HepG2 (cell line): ENCODE results near the gene HLA-DQA1. TPM values are rescaled to one million over a fixed set of nuclear protein-coding genes. Genes with fewer than 3 reads are reported as not detected.
"Not testable (repeated sequence)": the region's sequence is repeated elsewhere in the genome, so short reads cannot be mapped to it uniquely, and the experiment has no call there.

Experiments
- ATAC-seq: fragments of 200-7000 bp; cut with Tn5 transposase; 3 replicates; pipeline ENCODE4 v1.9.1; 2020; ENCODE audit warnings: mild to moderate bottlenecking, moderate library complexity
- BruUV-seq: library from RNA; stranded (reverse); fragments of 400-500 nt; replicated peaks from 2 replicates; lab custom pipeline; 2021; lab: Mats Ljungman, UMichigan
- CTCF ChIA-PET: fragments of 300-600 bp; formaldehyde crosslinking; extraction: SDS; loops from one replicate; lab custom pipeline; 2021; ENCODE audit warnings: low total read pairs, inconsistent platforms, low intra/inter-chr PET ratio; lab: Yijun Ruan, JAX
- POLR2A ChIA-PET: fragments of 350-600 bp; sonication (Branson Sonifier 250); formaldehyde crosslinking; loops from one replicate; lab custom pipeline; 2020; ENCODE audit warnings: antibody characterized with exemption, inconsistent platforms; lab: Yijun Ruan, JAX
- DNase-seq: peaks from one replicate; pipeline ENCODE4 v3.0.0-alpha.2; 2015; ENCODE audit warnings: low spot score
- FAIRE-seq: peaks from 3 replicates; lab custom pipeline; 2011; peaks lifted over from hg19 to GRCh38; lab: Jason Lieb, UNC
- H2AFZ ChIP-seq: one replicate; pipeline ENCODE4 v1.6.1; 2011; ENCODE audit warnings: low read length, inconsistent platforms
- H3K27ac ChIP-seq: fragments of 300-600 bp; 3 replicates; pipeline ENCODE4 v1.8.0; 2011; ENCODE audit warnings: mixed run types, mild to moderate bottlenecking, mixed read lengths, low read length, inconsistent platforms; ENCODE audit not compliant: insufficient read depth; ENCODE audit errors: extremely low read length
- H3K27me3 ChIP-seq, 2 experiments: fragments of 200-600 bp in 1 of 2; 2 replicates in 1 of 2; 3 replicates in 1 of 2; pipeline versions ENCODE4 v1.6.0 to v1.8.0; 2011; ENCODE audit warnings: low read length in 2 of 2, mild to moderate bottlenecking in 2 of 2, moderate library complexity in 2 of 2, inconsistent platforms in 1 of 2; ENCODE audit not compliant: insufficient read depth in 2 of 2, control insufficient read depth in 1 of 2
- H3K36me3 ChIP-seq, 2 experiments: fragments of 200-600 bp in 1 of 2; replicated peaks in 1 of 2; 2 replicates in 1 of 2; 3 replicates in 1 of 2; pipeline versions ENCODE4 v1.5.1 to v1.8.0; 2011; ENCODE audit warnings: low read length in 2 of 2, inconsistent platforms in 1 of 2; ENCODE audit not compliant: insufficient read depth in 2 of 2, control insufficient read depth in 1 of 2
- H3K4me1 ChIP-seq: 2 replicates; pipeline ENCODE4 v1.5.1; 2012; ENCODE audit warnings: low read length, inconsistent platforms; ENCODE audit not compliant: insufficient read depth
- H3K4me2 ChIP-seq: 2 replicates; pipeline ENCODE4 v1.6.0; 2011; ENCODE audit warnings: low read depth, low read length, inconsistent platforms
- H3K4me3 ChIP-seq, 3 experiments: fragments of 200-600 bp in 1 of 3; sonication (generic), shearing (Covaris generic) in 1 of 3; replicated peaks in 1 of 3; 2 replicates each; pipeline ENCODE4 v1.5.1; 2011 to 2016; ENCODE audit warnings: low read length in 3 of 3, inconsistent platforms in 2 of 3, low read depth in 2 of 3, mild to moderate bottlenecking in 2 of 3, control low read depth in 1 of 3, mixed read lengths in 1 of 3; ENCODE audit not compliant: insufficient read depth in 1 of 3
- H3K79me2 ChIP-seq: one replicate; pipeline ENCODE4 v1.6.1; 2011; ENCODE audit warnings: low read length, inconsistent platforms; ENCODE audit not compliant: insufficient read depth
- H3K9ac ChIP-seq: 2 replicates; pipeline ENCODE4 v1.6.0; 2011; ENCODE audit warnings: mild to moderate bottlenecking, low read depth, low read length, inconsistent platforms; ENCODE audit not compliant: insufficient read depth
- H3K9me3 ChIP-seq: 2 replicates; pipeline ENCODE4 v1.5.1; 2012; ENCODE audit warnings: mild to moderate bottlenecking, low read length
- H4K20me1 ChIP-seq: 2 replicates; pipeline ENCODE4 v1.6.0; 2011; ENCODE audit warnings: inconsistent platforms, mild to moderate bottlenecking, low read length, moderate library complexity; ENCODE audit not compliant: insufficient read depth
- JDP2 ChIP-seq: sonication (generic); formaldehyde crosslinking; IDR thresholded peaks from 2 replicates; pipeline ENCODE4 v1.8.1; 2022; ENCODE audit warnings: missing genetic modification reagents, borderline replicate concordance
- MAFF ChIP-seq: IDR thresholded peaks from 2 replicates; pipeline ENCODE4 v1.6.1; 2011; ENCODE audit warnings: low read depth, low read length, improper control_type of control experiment
- MAFK ChIP-seq, 2 experiments: IDR thresholded peaks in 1 of 2; conservative IDR thresholded peaks in 1 of 2; 2 replicates each; pipeline ENCODE4 v1.6.1; 2011; ENCODE audit warnings: improper control_type of control experiment in 2 of 2, low read length in 2 of 2
- ZNF160 ChIP-seq: sonication (generic); formaldehyde crosslinking; IDR thresholded peaks from 2 replicates; pipeline ENCODE4 v1.8.0; 2022; ENCODE audit warnings: mild to moderate bottlenecking, inconsistent platforms, missing genetic modification reagents
- ZNF205 ChIP-seq: IDR thresholded peaks from 2 replicates; pipeline ENCODE4 v1.6.1; 2018; ENCODE audit warnings: missing biosample characterization, missing genetic modification reagents
- ZNF547 ChIP-seq: sonication (generic); formaldehyde crosslinking; IDR thresholded peaks from 2 replicates; pipeline ENCODE4 v1.5.1; 2020; ENCODE audit warnings: mild to moderate bottlenecking, missing genetic modification reagents
- WGBS: methylation state at CpG from one replicate; pipeline ENCODE4 v1.1.6; 2017; ENCODE audit warnings: low lambda C conversion rate; 5-methylcytosine and 5-hydroxymethylcytosine counted together
- in situ Hi-C: cut with HindIII; loops from 2 replicates; pipeline ENCODE4 v1.10.0; 2017; ENCODE audit warnings: low pct_unique_long_range_greater_than_20kb; ENCODE audit not compliant: extremely low pct_ligation_motif_present
- intact Hi-C: fragments of 100-400 bp; cut with micrococcal nuclease; formaldehyde crosslinking; loops from one replicate; pipeline ENCODE4 v1.10.0; 2022; ENCODE audit not compliant: unreplicated experiment
- polyA plus RNA-seq, 8 experiments: library from polyadenylated mRNA; depleted of rRNA in 3 of 8; stranded (reverse) in 7 of 8; unstranded in 1 of 8; fragments of >200 nt; fragmentation: Illumina TruSeq in 4 of 8; extraction: Trizol in 4 of 8; gene quantifications; 2 replicates each; pipeline versions ENCODE4 v1.2.1 to v1.2.3, GENCODE V29; 2011 to 2016; ENCODE audit warnings: low read depth in 4 of 8, missing spikeins in 1 of 8, mixed read lengths in 1 of 8; ENCODE audit not compliant: insufficient read depth in 1 of 8
- total RNA-seq, 5 experiments: library from RNA; depleted of rRNA; stranded (reverse); fragments of >200 nt; fragmentation: Illumina TruSeq; extraction: Trizol; gene quantifications; 2 replicates each; pipeline ENCODE4 v1.2.3, GENCODE V29; 2016; ENCODE audit warnings: low read depth in 1 of 5
- TF ChIP-seq, protein P1 (sequence below): sonication (generic); formaldehyde crosslinking; IDR thresholded peaks from 2 replicates; pipeline ENCODE4 v1.4.0; 2020; ENCODE audit warnings: missing genetic modification reagents, low read depth, mild to moderate bottlenecking, borderline replicate concordance

HLA-DQA1 gene
- total and polyA plus RNA-seq, 2 of the 13 experiments (the other 11 are each of a cell fraction or from before 2014, with no cell fraction given), result not detected

DNA sequence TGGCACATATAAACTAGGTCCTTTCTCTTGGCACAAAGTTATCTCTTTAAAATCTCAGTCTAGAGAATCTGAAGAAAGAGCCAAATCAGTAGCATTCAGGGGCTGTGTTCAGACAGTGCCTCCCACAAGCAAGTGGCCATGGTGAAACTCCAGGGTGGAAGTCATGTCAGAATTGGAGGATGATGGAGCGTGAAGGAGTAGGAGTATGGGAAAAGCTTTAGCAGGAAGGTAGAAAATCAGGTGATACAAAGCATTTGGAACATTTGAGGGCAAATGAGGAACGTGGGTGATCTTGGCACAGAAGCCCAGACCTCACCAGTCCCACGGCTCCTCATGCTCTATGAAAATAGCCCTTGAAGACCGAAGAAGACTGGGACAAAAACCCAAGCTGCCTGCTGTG is 32.0 kb downstream of the HLA-DQA1 start (continued):
- TF ChIP-seq, protein P1, sequence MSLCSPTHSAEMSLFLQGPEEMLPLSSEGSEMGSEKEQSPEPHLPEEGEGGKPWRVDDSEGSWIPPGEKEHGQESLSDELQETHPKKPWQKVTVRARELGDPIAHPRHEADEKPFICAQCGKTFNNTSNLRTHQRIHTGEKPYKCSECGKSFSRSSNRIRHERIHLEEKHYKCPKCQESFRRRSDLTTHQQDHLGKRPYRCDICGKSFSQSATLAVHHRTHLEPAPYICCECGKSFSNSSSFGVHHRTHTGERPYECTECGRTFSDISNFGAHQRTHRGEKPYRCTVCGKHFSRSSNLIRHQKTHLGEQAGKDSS (CRISPR knock-in tag), result no peak

DNA sequence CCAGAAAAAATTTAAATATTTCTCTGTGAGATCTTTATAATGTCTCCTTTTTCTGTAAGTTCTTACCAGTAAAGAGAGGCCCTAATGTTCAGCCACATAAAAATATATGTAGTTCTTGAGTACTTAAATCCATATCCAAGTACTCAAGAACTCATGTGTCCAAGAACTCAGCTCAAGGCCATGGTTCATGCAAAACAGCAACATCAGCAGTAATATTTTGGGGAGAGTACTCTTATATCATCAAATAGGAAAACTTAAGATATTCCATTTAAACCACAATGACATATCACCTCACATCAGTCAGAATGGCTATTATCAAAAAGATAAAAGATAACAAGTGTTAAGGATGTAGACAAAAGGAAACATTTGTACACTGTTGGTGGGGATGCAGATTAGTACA is 32.7 kb downstream of the HLA-DQA1 start:
- no peak for FAIRE-seq
- ATAC-seq, result no peak

DNA sequence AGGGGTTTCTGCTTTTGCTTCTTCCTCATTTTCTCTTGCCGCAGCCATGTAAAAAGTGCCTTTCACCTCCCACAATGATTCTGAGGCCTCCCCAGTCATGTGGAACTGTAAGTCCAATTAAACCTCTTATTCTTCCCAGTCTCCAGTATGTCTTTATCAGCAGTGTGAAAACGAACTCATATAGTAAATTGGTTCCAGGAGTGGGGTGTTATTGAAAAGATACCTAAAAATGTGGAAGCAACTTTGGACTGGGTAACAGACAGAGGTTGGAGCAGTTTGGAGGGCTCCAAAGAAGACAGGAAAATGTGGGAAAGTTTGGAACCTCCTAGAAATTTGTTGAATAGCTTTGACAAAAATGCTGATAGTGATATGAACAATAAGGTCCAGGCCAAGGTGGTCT is 34.7 kb downstream of the HLA-DQA1 start:
- CTCF ChIA-PET, BruUV-seq, intact Hi-C loops, POLR2A ChIA-PET, H3K4me2 ChIP-seq, DNase-seq, H3K36me3 ChIP-seq, ATAC-seq, H3K4me1 ChIP-seq, H3K27me3 ChIP-seq, H3K79me2 ChIP-seq, H3K4me3 ChIP-seq, in situ Hi-C loops, H3K9ac ChIP-seq, H3K27ac ChIP-seq, H2AFZ ChIP-seq, H4K20me1 ChIP-seq, FAIRE-seq: not testable (repeated sequence)
- peaks cover 14% of the 10 kb centered on the region for H3K9me3 ChIP-seq
- 38% methylated on average over 2 of the region's 2 CpGs for whole genome bisulfite sequencing

More for the DNA sequence above, 32.7 kb downstream of the HLA-DQA1 start:
- no peak for DNase-seq
- H3K4me3 ChIP-seq, result no peak overlapping the region
- H3K4me1 ChIP-seq, result no peaks in the 10 kb centered on the region
- peaks cover 1 to 10% of the 10 kb centered on the region in 2 experiments; a peak in 3 of 5 replicates for H3K27me3 ChIP-seq
- ChIA-PET POLR2A (no interaction called here), CTCF (no interaction called here)
- H3K9ac ChIP-seq, result no peak overlapping the region
- no peak overlapping the region for H3K4me2 ChIP-seq
- H2AFZ ChIP-seq, result no peak overlapping the region
- intact Hi-C loops, result no loop called here
- BruUV-seq, result no TSS peak
- H3K36me3 ChIP-seq, result no peaks in the 10 kb centered on the region
- in situ Hi-C loops, result no loop called here
- H3K27ac ChIP-seq, result no peak overlapping the region
- H3K9me3 ChIP-seq, result peaks cover 14% of the 10 kb centered on the region
- H3K79me2 ChIP-seq, result no peaks in the 10 kb centered on the region
- no peak for TF ChIP-seq ZNF205 (CRISPR knock-in tag)
- TF ChIP-seq JDP2, result no peak
- no peak for TF ChIP-seq ZNF160
- peak; percentile 68 to 80 for TF ChIP-seq MAFK (conservative IDR thresholded peaks at IDR 0.05 in 1 of 2, IDR thresholded peaks at IDR 0.05 in 1 of 2; ENCODE audit: low read length in 2 of 2)
- peak; percentile 72 for TF ChIP-seq MAFF
- no peak for TF ChIP-seq ZNF547 (CRISPR knock-in tag)
- no peaks in the 10 kb centered on the region for H4K20me1 ChIP-seq

DNA sequence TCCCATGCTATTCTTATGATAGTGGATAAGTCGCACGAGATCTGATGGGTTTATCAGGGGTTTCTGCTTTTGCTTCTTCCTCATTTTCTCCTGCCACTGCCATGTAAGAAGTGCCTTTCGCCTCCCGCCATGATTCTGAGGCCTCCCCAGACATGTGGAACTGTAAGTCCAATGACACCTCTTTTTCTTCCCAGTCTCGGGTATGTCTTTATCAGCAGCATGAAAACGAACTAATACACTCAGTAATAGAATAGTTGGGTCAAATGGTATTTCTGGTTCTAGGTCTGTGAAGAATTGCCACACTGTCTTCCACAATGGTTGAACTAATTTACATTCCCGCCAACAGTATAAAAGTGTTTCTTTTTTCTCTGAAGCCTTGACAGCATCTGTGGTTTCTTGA is 36.9 kb downstream of the HLA-DQA1 start:
- ATAC-seq, H2AFZ ChIP-seq, BruUV-seq, FAIRE-seq, H3K27me3 ChIP-seq, H3K36me3 ChIP-seq, in situ Hi-C loops, H3K79me2 ChIP-seq, H3K27ac ChIP-seq, DNase-seq, intact Hi-C loops, H3K4me2 ChIP-seq, H3K4me3 ChIP-seq, H4K20me1 ChIP-seq, H3K4me1 ChIP-seq, POLR2A ChIA-PET, H3K9ac ChIP-seq, CTCF ChIA-PET: not testable (repeated sequence)
- 29% methylated on average over 7 of the region's 7 CpGs for WGBS
- H3K9me3 ChIP-seq, result peaks cover 14% of the 10 kb centered on the region
